ENCODE measurements around the gene NAA25. TPM values are rescaled to one million over a fixed set of nuclear protein-coding genes. Genes with fewer than 3 reads are reported as not detected.

Gene NAA25
- total and polyA plus RNA-seq, 3 donors from 2014 or later = 15.2 to 31.8 (median 28.2) TPM

- Histone ChIP-seq H3K27me3 (no peaks in the 10 kb centered on the region), H3K4me3 (no peak overlapping the region), H3K4me1 (no peaks in the 10 kb centered on the region), H3K9me3 (no peaks in the 10 kb centered on the region), H3K36me3 (ENCODE audit: low read depth, missing control alignments) (no peaks in the 10 kb centered on the region), H3K27ac (no peak overlapping the region)
- TF ChIP-seq POLR2A (IDR thresholded peaks at IDR 0.05) = no peak
- TF ChIP-seq, protein P1, sequence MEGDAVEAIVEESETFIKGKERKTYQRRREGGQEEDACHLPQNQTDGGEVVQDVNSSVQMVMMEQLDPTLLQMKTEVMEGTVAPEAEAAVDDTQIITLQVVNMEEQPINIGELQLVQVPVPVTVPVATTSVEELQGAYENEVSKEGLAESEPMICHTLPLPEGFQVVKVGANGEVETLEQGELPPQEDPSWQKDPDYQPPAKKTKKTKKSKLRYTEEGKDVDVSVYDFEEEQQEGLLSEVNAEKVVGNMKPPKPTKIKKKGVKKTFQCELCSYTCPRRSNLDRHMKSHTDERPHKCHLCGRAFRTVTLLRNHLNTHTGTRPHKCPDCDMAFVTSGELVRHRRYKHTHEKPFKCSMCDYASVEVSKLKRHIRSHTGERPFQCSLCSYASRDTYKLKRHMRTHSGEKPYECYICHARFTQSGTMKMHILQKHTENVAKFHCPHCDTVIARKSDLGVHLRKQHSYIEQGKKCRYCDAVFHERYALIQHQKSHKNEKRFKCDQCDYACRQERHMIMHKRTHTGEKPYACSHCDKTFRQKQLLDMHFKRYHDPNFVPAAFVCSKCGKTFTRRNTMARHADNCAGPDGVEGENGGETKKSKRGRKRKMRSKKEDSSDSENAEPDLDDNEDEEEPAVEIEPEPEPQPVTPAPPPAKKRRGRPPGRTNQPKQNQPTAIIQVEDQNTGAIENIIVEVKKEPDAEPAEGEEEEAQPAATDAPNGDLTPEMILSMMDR (IDR thresholded peaks at IDR 0.05) = no peak
- 87 to 89% methylated on average over 6 of the region's 6 CpGs for WGBS, 2 donors
- intact Hi-C loops (cut with DNase I; ENCODE audit: low total_unique reads) = no loop called here
- DNase-seq = no peak
These were observed 116.1 kb downstream of the NAA25 start for GRCh38 chr12:111992464-111992863.

GRCh38 chr12:111991946-111992345 lies 116.6 kb downstream of the NAA25 start:
- 68 to 71% methylated on average over 4 of the region's 4 CpGs for WGBS, 2 donors
- TF ChIP-seq POLR2A (IDR thresholded peaks at IDR 0.05) = no peak
- TF ChIP-seq, protein P1 (IDR thresholded peaks at IDR 0.05) = no peak

DNA sequence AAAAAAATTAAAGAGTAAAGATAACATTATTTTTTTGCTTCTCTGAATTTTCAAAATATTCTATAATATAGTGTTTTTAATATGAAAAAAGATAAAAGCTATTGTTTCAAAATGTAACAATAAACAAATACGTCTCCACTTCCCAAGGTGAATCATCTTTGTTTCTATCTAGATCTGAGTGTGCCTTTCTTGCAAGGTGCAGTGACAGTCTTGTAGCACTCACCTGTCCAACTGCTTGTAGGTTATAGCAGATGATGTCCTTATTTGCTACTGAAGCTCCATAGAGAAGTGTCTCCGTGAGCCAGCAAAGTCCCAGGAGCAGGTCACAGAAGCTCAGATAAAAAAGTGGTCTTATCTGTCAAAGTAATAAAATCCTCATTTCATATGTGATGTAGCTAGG lies 117.0 kb downstream of the NAA25 start:
- 60 to 66% methylated on average over 2 of the region's 2 CpGs for WGBS, 2 donors
- intact Hi-C loops (cut with DNase I; ENCODE audit: low total_unique reads) = no loop called here
- peak; percentile 65 for DNase-seq
- H3K36me3 ChIP-seq (ENCODE audit: low read depth, missing control alignments) = no peaks in the 10 kb centered on the region
- H3K27ac ChIP-seq = no peak overlapping the region
- TF ChIP-seq, protein P1 (IDR thresholded peaks at IDR 0.05) = no peak
- TF ChIP-seq POLR2A (IDR thresholded peaks at IDR 0.05) = no peak
- H3K4me3 ChIP-seq = no peak overlapping the region
- H3K9me3 ChIP-seq = no peaks in the 10 kb centered on the region
- H3K27me3 ChIP-seq = no peaks in the 10 kb centered on the region
- H3K4me1 ChIP-seq = no peaks in the 10 kb centered on the region

More at GRCh38 chr12:111991946-111992345, 116.6 kb downstream of the NAA25 start:
- H3K4me3 ChIP-seq = no peak overlapping the region
- DNase-seq = no peak
- no peaks in the 10 kb centered on the region for H3K4me1 ChIP-seq
- H3K27ac ChIP-seq = no peak overlapping the region
- H3K9me3 ChIP-seq = no peaks in the 10 kb centered on the region
- no peaks in the 10 kb centered on the region for H3K36me3 ChIP-seq (ENCODE audit: low read depth, missing control alignments)
- intact Hi-C loops (cut with DNase I; ENCODE audit: low total_unique reads) = no loop called here
- no peaks in the 10 kb centered on the region for H3K27me3 ChIP-seq

- intact Hi-C loops (cut with DNase I; ENCODE audit: low total_unique reads) = no loop called here
- Histone ChIP-seq H3K27me3 (no peaks in the 10 kb centered on the region), H3K9me3 (no peaks in the 10 kb centered on the region), H3K4me1 (no peaks in the 10 kb centered on the region), H3K27ac (no peak overlapping the region), H3K4me3 (no peak overlapping the region), H3K36me3 (ENCODE audit: low read depth, missing control alignments) (no peaks in the 10 kb centered on the region)
- TF ChIP-seq POLR2A (IDR thresholded peaks at IDR 0.05) = no peak
- TF ChIP-seq, protein P1 (IDR thresholded peaks at IDR 0.05) = no peak
- 87 to 88% methylated on average over 2 of the region's 2 CpGs for WGBS, 2 donors
- no peak for DNase-seq
These were observed 123.8 kb downstream of the NAA25 start for GRCh38 chr12:111984820-111985219.

DNA sequence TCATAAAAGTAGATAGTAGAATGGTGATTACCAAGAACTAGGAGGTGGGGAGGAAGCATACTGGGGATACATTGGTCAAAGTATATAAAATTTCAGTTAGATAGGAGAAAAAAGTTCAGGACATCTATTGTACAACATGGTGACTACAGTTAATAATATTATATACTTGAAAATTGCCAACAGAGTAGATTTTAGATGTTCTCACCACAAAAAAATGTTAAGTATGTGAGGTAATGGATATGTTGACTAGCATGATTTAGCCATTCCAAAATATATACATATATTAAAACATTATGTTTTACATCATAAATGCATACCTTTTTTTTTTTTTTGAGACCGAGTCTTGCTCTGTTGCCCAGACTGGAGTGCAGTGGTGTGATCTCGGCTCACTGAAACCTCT lies 126.6 kb downstream of the NAA25 start:
- TF ChIP-seq, protein P1 (IDR thresholded peaks at IDR 0.05) = no peak
- TF ChIP-seq POLR2A (IDR thresholded peaks at IDR 0.05) = no peak
- no peak overlapping the region for H3K27ac ChIP-seq
- H3K36me3 ChIP-seq (ENCODE audit: low read depth, missing control alignments) = no peaks in the 10 kb centered on the region
- intact Hi-C loops (cut with DNase I; ENCODE audit: low total_unique reads) = no loop called here
- no peak for DNase-seq
- H3K4me1 ChIP-seq = no peaks in the 10 kb centered on the region
- no peaks in the 10 kb centered on the region for H3K27me3 ChIP-seq
- H3K4me3 ChIP-seq = no peak overlapping the region
- H3K9me3 ChIP-seq = no peaks in the 10 kb centered on the region
- 70 to 95% methylated on average over 2 of the region's 2 CpGs for WGBS, 2 donors
